ENCODE data around the gene ANKRD28. TPM values are rescaled to one million over a fixed set of nuclear protein-coding genes. Genes with fewer than 3 reads are reported as not detected.
A peak's percentile ranks its signal among the peaks of the same experiment; 100 is the strongest.

ANKRD28 gene
- total RNA-seq, 1 donor from 2014 or later: 62.4 TPM

DNA sequence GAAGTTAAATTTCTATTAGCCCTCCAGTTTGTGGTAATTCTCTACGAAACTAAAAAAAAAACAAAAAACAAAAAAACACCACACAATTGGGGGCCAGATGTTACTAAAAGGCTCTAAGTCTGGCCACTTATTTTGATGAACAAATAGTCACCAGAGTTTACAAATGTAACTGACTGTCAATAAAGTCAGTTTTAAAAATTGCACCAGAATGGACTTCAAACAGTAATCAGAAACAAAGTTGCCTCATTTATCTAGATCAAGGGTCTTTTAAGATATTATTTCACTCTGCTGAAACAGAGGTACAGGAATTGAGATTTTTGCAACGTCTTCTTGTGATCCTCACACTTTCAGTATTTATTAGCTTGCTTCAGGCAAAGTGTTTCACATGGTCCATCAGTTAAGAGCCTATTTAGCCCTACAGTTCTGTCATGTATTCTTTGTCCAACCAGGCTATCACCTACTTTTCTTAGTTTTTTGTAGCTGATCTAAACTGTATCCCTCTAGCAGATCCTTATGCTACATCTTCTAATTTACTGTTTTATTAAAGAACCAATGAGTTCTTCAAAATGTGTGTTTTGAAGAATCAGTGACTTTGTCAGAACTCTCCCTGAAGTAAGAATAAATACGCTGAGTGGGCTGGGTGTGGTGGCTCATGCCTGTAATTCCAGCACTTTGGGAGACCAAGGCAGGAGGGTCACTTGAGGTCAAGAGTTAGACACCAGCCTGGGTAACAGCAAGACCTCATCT is 74.7 kb downstream of the ANKRD28 start:
- DNase-seq: no peak

DNA sequence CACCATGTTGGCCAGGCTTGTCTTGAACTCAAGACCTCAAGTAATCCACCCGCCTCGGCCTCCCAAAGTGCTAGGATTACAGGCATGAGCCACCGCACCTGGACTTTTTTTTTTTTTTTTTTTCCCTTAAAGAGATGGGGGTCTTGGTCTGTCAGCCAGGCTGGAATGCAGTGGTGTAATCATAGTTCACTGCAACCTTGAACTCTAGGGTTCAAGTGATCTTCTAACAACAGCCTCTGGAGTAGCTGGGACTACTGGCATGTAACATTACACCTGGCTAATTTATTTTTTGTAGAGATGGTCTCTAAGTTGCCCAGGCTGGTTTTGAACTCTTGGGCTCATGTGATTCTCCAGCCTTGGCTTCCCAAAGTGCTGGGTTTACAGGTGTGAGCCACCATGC is 81.6 kb downstream of the ANKRD28 start:
- DNase-seq: no peak

DNA sequence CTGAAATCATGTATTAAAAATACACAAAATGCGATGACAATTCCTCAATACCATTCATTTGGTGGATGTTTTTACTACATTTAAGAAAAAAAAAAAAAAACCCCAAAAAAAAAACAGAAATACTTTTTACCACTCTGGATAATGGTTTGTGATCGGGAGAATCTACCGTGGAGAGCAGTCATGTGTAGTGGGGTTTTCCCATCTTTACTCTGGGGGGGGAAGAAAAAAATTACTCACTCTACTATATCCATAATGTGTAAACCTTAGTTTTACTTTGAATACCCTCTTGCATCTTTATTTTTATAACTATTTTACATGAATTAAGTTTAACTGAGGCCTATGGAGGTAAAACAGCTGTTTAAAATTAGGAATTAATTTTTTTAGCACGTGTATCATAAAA is 83.3 kb downstream of the ANKRD28 start:
- DNase-seq: no peak

DNA sequence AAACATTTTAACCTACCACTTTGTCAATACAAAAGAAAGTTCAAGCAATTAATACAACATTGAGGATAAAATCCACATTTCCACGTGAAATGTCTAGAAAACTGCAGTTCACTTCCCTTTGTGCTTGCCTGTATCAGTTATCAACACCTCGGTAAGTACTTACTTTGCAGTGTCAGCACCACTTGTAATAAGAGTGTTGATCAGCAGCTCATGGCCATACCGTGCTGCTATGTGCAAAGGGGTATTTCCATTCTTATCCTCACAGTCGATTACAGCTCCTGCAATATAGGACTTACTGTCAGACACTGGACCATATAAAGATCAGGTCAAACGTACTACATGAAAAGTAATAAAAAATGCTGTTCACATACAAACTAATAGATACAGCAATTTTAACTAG is 84.4 kb downstream of the ANKRD28 start:
- no peak for DNase-seq

DNA sequence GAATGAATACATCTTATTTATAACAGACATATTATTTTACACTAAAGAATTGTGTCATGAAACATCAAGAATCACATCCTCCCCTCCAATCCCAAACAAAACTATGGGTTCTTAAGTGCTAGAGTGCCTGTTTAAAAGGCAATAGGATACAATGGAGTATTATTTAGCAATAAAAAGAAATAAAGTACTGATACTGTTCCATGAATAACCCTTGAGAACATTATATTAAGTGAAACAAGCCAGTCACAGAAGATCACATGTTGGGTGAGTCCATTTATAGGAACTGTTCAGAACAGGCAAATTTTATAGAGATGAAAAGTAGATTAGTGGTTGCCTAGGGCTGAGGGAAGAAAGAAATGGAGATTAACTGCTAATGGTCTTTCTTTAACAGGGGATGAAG is 86.5 kb downstream of the ANKRD28 start:
- no peak for DNase-seq

DNA sequence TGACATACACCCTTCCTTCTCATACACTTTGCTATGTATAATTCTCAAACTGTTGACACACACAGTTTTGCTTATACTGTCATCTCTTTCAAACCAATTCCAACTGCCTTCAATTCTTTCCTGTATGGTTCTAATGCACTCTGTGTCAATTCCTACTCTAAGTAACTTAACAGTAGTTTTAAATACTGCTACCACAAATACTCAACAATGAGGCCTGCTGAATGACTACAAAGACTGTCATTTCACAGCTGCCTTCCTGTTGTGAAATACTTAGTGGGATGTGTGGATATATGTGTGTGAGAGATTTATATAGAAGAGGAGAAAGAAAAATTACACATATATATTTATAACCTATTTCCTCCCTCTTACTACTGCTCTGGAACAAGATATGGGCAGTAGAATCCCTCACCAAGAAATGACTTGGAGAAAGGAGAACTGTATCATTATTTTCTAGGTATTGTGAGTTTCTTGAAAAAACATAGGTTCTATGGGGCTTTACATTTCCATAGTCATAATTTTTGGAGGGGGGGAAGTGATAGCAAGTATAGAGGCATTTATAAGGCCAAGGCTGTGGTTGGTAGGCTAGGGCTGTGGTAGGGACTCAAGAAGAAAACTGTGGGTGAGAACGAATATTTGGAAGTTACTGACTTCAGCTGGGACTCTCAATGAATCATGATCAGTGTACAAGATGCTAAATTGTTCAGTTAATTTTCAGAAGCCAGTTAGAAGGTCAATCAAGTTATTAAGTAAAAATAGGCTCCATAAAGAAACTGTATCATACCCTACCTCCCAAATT is 88.7 kb downstream of the ANKRD28 start:
- no peak for DNase-seq

DNA sequence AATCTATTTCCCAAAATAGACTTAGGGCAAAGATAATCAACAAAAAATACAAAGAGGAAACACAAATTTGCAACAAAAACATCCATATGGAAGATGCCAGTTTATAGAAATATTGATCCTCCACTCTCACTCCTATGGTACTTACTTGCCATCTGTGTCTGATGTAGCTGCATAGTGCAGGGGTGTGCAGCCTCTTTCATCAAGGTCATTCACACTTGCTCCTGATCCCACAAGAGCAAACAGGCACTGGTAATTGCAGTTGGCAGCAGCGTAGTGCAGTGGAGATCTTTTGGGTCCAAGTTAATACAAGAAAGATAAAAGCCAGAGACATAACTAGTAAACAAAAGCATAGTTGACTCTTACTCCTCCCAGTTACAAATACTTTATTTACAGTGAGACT is 90.0 kb downstream of the ANKRD28 start:
- DNase-seq: no peak

DNA sequence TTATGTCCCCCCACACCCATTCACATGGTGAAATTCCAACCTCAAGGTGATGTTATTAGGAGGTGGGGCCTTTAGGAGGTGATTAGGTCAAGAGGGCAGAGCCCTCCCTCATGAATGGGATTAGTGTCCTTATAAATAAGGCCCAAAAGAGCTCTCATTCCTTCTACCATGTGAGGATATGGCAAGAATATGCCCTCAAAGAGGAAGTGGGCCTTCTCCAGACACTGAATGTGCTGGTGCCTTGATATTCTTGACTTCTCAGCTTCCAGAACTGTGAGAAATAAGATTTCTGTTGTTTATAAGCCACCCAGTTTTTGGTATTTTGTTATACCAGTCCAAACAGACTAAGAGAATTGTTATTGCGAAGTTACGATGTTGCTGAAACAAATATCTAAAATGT is 94.4 kb downstream of the ANKRD28 start:
- DNase-seq: no peak

DNA sequence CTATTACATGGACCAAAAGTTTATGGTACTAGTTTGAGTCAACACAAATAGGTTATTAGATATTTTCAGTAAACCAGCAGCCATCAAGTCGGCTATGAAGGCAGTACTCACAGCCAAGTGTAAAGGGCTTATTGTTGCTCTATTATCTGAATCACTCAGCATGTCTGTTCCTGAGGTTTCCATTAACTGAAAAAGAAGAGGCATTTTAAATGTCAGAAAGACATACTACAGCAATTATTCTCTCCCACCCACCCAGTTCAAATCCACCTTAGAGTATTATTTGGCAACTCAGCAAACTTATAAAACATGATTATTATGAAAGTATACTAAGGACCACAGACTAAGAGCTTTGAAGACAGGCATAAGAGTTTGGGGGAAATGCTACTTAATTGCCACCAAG is 103.2 kb downstream of the ANKRD28 start:
- DNase-seq: no peak

DNA sequence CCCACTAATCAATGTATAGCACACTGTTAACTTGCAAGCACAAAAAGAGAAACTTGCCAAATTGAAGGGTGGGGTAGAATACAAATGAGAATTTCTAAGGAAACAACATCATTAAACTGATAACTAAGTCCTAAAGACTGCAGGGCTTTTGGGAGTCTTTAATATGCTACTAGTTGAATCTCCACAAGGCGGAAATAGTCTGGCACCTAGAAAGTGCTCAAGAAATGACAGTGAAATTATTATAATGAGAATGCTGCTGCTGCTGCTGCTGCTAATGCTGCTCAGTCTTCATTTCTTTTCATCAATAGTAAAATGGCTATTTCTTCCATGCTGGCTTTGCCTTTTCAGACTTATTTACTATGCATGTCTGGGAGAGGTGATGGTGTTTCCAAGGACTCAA is 104.4 kb downstream of the ANKRD28 start:
- no peak for DNase-seq

DNA sequence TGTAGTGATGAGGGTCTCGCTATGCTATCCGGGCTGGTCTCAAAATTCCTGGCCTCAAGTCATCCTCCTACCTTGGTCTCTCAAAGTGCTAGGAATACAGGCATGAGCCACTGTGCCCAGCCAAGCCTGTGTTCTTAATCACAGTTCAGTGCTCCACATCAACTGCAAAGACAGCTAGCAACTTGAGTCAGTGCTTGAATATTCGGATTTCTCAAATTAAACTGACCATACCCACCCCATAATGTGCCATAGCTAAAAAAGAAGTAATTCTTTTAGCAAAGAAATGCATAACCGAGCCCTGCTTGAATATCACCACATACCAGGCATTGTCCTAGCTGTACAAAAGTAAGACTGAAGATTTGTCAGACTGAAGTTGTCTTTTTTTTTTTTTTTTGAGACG is 107.0 kb downstream of the ANKRD28 start:
- DNase-seq: no peak

DNA sequence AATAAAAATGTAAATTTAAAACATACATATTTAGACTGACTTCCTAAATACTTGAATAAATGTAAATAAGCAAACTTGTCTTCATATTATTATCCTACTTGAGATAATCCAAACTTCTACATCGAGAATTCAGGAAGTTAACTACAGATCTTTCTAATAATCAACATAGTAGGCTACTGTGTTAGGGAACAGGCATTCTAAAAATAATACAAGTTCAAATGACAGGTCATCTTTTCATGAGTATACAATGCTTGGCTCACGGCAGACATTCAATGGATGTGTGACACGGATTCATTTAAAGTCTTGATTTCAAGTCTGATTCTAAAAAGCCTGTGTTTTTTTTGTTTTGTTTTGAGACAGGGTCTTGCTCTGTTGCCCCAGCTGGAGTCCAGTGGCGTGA is 107.5 kb downstream of the ANKRD28 start:
- no peak for DNase-seq

DNA sequence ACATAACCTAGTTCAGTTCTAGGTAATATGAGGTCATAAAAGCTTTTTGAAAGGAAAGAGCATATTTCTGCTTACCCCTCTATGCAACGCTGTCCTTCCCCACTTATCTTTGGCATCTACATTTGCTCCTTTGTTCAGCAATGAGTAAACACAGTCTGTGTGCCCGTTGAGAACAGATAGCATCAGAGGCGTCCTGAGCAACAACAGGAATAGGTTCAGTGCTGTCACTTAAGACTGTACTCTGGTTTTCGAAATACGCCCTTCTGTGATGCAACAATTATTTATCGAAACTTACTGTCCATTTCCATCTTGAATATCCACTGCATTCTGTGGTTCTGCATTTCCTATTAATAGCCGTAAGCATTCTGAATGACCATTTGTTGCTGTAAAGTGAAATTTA is 111.9 kb downstream of the ANKRD28 start:
- no peak for DNase-seq

DNA sequence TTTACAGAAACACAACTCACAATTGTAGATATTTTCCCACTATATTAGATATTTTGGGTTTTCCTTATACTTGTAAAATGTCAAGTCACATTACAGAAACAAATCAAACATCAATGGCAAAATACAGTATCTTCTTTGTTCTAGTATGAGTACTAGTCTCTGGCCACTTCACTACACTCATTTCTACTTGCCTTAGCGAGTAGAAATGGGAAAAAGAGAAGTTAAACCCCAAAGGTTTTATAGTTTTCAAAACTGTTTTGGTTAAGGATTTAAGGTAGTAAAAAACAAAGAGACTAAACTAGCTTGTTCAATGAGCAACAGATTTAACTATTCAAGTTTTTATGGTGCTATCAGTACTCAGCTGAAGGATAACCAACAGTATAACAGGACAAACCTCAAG is 114.5 kb downstream of the ANKRD28 start:
- no peak for DNase-seq

DNA sequence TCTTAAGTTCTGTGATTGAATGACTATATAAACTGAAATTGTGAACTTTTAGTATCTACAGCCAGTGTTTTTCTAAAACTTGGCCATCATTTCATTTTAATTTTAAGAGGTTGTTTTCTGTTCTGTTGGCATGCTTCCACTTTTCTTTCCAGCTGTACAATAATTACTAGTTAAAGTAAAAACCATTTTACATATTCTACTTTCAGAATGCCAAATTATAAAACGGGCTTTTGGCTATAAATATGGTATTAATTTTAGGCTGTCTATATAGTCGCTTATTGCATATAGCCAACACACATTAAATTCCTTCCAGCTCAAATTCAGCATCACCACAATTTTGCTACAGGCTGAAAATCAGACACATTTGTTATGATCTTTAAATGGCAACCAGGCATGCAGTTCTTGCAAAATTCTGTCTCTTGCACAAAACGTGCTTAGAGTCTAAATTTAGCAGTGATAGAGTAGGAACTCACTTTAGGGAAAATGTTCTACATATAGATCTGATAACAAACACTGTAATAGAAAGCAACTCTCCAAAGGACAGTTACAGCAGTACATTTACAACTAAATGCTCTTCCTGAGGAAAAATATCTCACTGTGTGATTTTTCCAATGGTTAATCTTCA is 115.1 kb downstream of the ANKRD28 start:
- DNase-seq: peak; percentile 50

DNA sequence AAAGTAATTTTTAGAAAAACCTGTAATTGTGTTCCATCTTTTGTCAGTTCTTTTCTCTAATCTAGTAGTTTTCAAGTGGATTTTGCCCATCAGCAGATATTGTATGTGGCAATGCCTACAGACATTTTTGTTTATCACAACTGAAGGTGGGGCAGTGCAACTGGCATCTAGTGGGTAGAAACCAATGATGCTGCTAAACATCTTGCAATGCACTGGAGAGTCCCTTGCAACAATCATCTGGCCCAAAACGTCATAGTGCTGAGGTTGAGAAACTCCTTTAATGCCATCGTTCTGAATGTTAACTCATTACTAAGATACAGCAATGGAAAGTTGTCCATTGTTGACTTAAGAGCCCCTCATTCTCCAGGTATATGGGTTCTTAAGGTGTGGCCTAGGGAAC is 116.1 kb downstream of the ANKRD28 start:
- DNase-seq: no peak

DNA sequence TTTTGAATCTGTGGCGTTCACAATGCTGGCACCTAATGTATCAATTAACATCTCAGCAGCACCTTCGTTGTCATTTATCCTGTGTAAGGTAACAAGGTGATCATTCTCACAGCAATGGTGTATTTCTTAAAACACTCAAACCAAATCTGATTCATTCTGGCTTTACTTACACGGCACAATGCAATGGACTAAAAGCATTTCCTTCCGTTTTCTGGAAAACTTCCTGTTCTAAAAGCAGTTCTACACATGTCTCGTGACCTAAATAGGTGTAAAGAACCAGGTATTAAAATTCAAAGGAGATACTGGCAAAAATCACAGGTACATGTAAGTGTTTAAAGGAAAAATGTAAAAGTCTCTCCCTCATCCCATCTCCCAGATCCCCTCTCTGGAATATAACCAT is 118.5 kb downstream of the ANKRD28 start:
- DNase-seq: no peak

DNA sequence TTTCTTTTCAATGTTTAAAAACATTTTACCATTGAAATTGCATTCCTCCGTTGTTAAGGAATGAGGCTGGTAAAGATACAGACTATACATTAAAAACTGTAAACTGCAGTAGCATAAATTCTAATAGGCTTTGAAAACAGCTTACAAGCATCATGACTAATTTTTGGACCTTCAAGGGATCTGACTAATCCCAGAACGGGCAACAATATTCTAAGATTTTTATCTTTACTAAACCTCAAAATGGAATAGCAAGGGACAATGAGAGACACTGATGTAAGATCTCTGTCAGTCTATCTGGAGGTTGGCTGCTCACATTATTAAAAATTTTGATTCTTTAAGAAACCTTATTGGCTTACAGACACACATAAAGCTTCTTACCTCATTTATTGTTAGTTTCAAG is 121.5 kb downstream of the ANKRD28 start:
- no peak for DNase-seq

DNA sequence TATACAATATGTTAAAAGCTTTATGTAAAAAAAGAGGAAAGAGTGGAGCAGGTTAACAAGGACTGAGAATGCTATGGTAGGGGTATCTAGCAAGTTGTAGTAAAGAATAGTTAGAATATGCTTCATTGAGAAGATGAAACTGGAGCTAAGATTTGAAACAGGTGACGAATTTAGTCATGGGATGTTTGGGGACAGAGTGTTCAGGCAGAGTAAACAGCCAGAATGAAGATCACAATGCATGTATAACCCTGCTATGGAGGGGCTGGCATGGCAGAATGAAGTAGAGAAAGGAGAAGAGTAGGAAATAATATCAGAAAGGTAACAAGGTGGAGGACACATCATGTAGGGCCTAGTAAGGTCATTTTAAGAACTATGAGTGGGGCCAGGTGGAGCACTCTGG is 124.2 kb downstream of the ANKRD28 start:
- no peak for DNase-seq

DNA sequence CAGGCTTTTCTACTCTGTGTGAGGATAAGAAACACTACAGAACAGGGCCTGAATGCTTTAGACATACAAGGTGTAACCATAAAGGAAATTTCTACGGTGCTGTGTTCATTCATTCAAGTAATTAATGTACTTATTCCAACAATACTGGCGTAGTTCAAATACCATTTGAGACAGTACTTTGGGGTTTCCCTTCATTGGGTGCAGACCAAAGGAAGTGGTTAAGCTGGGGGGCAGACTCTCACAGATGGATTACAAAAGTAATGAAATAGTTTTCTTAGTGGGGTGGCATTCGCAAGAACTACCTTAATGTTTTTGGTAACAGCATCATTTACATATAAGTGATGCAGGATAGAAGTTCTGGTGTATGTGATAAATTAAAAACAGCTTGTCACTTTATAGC is 130.3 kb downstream of the ANKRD28 start:
- DNase-seq: no peak

DNA sequence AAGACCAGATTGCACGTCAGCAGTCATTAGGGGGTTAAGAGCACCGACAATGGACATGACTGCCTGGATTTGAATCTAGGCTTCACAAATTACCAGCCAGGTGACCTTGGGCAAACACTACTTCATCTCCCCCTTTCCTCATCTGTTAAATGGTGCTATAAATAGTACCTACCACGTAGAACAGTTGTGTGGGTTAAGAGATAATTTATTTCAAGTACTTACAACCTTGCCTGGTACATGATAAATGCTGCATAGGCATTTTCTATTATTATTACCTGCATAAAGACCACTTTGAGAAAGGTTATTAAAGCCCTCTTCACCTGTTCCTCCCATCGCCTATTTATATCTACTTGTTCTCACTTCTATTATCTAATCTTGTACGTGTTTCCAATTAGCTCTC is 131.5 kb downstream of the ANKRD28 start:
- DNase-seq: no peak

DNA sequence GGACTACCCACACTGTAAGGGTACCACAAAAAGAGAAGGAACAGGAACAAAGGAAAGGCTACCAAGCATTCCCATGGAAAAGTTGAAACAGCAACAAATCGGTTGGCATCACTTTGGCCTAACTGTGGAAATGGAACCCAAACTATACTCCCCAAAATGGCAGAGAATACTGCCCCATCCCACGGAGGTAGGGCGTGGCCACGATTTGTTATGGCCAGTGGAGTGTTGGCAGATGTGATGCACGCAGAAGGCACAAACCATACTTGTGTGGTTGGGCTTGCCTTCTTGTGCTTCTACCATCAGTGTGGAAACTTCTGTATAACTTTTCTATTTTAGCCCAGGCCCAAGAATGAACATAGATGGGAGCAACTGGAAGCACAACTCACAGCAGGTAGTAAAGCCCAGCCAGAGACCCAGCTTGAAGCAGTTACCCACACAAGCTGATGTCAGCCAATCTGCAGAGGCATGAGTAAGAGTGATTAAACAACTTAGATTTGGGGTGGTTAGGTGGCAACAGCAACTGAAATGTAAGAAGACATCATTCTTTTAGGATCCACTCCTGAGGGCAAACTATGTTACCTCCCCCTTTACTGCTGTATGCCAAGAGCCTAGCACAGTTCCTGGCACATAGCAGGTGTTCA is 132.1 kb downstream of the ANKRD28 start:
- DNase-seq: no peak

DNA sequence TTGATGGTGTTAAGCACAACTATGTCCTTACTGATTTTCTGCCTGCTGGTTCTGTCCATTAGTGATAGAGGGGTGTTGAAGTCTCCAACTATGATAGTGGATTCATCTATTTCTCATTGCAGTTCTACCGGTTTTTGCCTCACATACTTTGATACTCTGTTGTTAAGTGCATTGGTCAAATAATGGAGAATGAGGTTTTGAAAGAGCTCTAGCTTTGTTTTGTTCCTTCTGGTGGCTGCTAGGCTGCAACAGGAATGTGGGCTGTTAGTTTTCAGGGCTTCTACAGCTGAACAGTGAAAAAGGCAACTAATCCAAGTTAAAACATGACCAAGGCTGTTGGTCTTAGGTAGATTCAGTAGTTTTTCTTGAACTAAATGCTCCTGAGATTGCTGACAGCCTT is 133.6 kb downstream of the ANKRD28 start:
- DNase-seq: no peak
